Fibroblast of lung (primary cell): ENCODE results near the gene PPIL6. TPM values are rescaled to one million over a fixed set of nuclear protein-coding genes. Genes with fewer than 3 reads are reported as not detected.
A peak's percentile ranks its signal among the peaks of the same experiment; 100 is the strongest.

ENCODE experiments used
- DNase-seq, 2 donors: peaks; one replicate each; pipeline versions ENCODE4 v3.0.0 to v3.0.0-alpha.2; 2010; ENCODE audit warnings: low read depth in 2 of 2
- H2AFZ ChIP-seq: 2 replicates; pipeline ENCODE4 v1.5.1; 2012; ENCODE audit warnings: low read length, control low read depth, inconsistent platforms
- H3K27ac ChIP-seq: 2 replicates; pipeline ENCODE4 v1.5.1; 2011; ENCODE audit warnings: low read length, control low read depth; ENCODE audit not compliant: insufficient read depth
- H3K27me3 ChIP-seq: 2 replicates; pipeline ENCODE4 v1.5.1; 2011; ENCODE audit warnings: mild to moderate bottlenecking, low read length; ENCODE audit not compliant: control insufficient read depth, insufficient read depth
- H3K36me3 ChIP-seq: 2 replicates; pipeline ENCODE4 v1.5.1; 2011; ENCODE audit warnings: low read length; ENCODE audit not compliant: control insufficient read depth, insufficient read depth
- H3K4me1 ChIP-seq: 2 replicates; pipeline ENCODE4 v1.5.1; 2011; ENCODE audit warnings: low read length; ENCODE audit not compliant: control insufficient read depth, insufficient read depth; ENCODE audit errors: extremely low read depth
- H3K4me2 ChIP-seq: 2 replicates; pipeline ENCODE4 v1.5.1; 2011; ENCODE audit warnings: low read length, control low read depth; ENCODE audit not compliant: insufficient read depth; ENCODE audit errors: extremely low read depth
- H3K4me3 ChIP-seq, 4 experiments: fragments of 200-600 bp in 1 of 4; sonication (generic) in 1 of 4; replicated peaks in 1 of 4; 2 replicates each; pipeline ENCODE4 v1.5.1; 2011 to 2016; ENCODE audit warnings: low read length in 4 of 4, low read depth in 3 of 4, mild to moderate bottlenecking in 3 of 4, control low read depth in 2 of 4, inconsistent platforms in 1 of 4, mixed read lengths in 1 of 4; ENCODE audit not compliant: insufficient read depth in 1 of 4; ENCODE audit errors: control extremely low read depth in 1 of 4
- H3K79me2 ChIP-seq: 2 replicates; pipeline ENCODE4 v1.5.1; 2012; ENCODE audit warnings: mild to moderate bottlenecking, low read length, inconsistent platforms; ENCODE audit not compliant: control insufficient read depth, insufficient read depth
- H3K9ac ChIP-seq: 2 replicates; pipeline ENCODE4 v1.5.1; 2011; ENCODE audit warnings: mild to moderate bottlenecking, low read length, control low read depth; ENCODE audit not compliant: insufficient read depth
- H3K9me3 ChIP-seq: 2 replicates; pipeline ENCODE4 v1.5.1; 2012; ENCODE audit warnings: low read depth, low read length; ENCODE audit not compliant: control insufficient read depth, insufficient read depth
- H4K20me1 ChIP-seq: 2 replicates; pipeline ENCODE4 v1.5.1; 2011; ENCODE audit warnings: low read length; ENCODE audit not compliant: control insufficient read depth, insufficient read depth; ENCODE audit errors: extremely low read depth
- EZH2 ChIP-seq: IDR thresholded peaks from 2 replicates; pipeline ENCODE4 v1.5.1; 2012; ENCODE audit warnings: low read length, control low read depth, mild to moderate bottlenecking; ENCODE audit errors: missing control alignments
- polyA plus RNA-seq, 2 donors: library from polyadenylated mRNA; depleted of rRNA in 1 of 2; stranded (reverse) in 1 of 2; unstranded in 1 of 2; fragments of >200 nt; gene quantifications; 2 replicates each; pipeline ENCODE4 v1.2.1, GENCODE V29; 2011 to 2012; ENCODE audit warnings: missing spikeins in 1 of 2
- total RNA-seq: library from RNA; depleted of rRNA; stranded (reverse); fragments of >200 nt; gene quantifications from 2 replicates; pipeline ENCODE4 v1.2.1, GENCODE V29; 2014
- TF ChIP-seq, protein P1 (sequence below), 2 donors: IDR thresholded peaks in 1 of 2; conservative IDR thresholded peaks in 1 of 2; 1 replicate in 1 of 2; 2 replicates in 1 of 2; pipeline ENCODE4 v1.5.1; 2011 to 2012; ENCODE audit warnings: low read length in 2 of 2, control low read depth in 1 of 2, inconsistent platforms in 1 of 2, low read depth in 1 of 2, mild to moderate bottlenecking in 1 of 2

Gene PPIL6
- total and polyA plus RNA-seq, 2 donors (not counting 1 experiment from before 2014, with no cell fraction given), result 0.78 to 5.0 TPM

DNA sequence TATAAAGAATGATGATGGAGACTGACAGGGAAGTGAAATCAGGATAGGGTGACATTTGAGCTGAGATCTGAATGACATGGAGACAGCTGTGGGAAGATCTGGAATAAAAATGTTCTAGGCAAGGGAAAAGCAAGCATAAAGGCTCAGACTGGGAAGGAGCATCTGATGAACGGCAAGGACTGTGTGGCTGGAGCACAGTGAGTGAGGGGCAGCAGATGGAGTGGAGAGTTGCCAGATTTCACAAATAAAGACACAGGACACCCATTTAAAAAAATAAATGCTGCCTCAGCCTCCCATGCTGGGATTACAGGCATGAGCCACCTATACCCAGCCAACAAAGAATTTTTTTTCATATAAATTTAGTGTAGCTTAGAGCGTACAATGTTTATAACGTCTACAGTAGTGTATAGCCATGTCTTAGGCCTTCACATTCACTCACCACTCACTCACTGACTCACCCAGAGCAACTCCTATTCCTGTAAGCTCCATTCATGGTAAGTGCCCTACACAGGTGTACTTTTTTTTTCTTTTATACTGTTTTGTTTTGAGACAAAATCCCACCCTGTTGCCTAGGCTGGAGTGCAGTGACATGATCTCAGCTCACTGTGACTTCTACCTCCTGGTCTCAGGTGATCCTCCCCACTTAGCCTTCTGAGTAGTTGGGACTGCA lies 45.0 kb upstream of the PPIL6 start:
- Histone ChIP-seq H3K4me2 (no peak overlapping the region), H3K27me3 (no peaks in the 10 kb centered on the region), H3K4me3 (no peak overlapping the region), H3K36me3 (peaks cover 1% of the 10 kb centered on the region), H3K9ac (no peak overlapping the region), H3K4me1 (peaks cover 2% of the 10 kb centered on the region), H3K79me2 (peaks cover 6% of the 10 kb centered on the region), H3K9me3 (no peaks in the 10 kb centered on the region), H2AFZ (no peak overlapping the region), H4K20me1 (no peaks in the 10 kb centered on the region), H3K27ac (no peak overlapping the region)
- no peak for TF ChIP-seq EZH2
- TF ChIP-seq, protein P1, sequence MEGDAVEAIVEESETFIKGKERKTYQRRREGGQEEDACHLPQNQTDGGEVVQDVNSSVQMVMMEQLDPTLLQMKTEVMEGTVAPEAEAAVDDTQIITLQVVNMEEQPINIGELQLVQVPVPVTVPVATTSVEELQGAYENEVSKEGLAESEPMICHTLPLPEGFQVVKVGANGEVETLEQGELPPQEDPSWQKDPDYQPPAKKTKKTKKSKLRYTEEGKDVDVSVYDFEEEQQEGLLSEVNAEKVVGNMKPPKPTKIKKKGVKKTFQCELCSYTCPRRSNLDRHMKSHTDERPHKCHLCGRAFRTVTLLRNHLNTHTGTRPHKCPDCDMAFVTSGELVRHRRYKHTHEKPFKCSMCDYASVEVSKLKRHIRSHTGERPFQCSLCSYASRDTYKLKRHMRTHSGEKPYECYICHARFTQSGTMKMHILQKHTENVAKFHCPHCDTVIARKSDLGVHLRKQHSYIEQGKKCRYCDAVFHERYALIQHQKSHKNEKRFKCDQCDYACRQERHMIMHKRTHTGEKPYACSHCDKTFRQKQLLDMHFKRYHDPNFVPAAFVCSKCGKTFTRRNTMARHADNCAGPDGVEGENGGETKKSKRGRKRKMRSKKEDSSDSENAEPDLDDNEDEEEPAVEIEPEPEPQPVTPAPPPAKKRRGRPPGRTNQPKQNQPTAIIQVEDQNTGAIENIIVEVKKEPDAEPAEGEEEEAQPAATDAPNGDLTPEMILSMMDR (conservative IDR thresholded peaks at IDR 0.05 in 1 of 2, IDR thresholded peaks at IDR 0.05 in 1 of 2; ENCODE audit: low read depth in 1 of 2, low read length in 2 of 2), result no peak
- no peak for DNase-seq

- H3K4me3 ChIP-seq, result peak overlapping the region in 2 of 4 experiments; percentile 61 to 65
- H3K79me2 ChIP-seq, result peaks cover 13% of the 10 kb centered on the region
- no peaks in the 10 kb centered on the region for H3K27me3 ChIP-seq
- peaks cover 4% of the 10 kb centered on the region for H3K4me1 ChIP-seq
- peaks cover 1% of the 10 kb centered on the region for H3K36me3 ChIP-seq
- H3K4me2 ChIP-seq, result no peak overlapping the region
- peak overlapping the region; percentile 71 for H2AFZ ChIP-seq
- H3K9ac ChIP-seq, result no peak overlapping the region
- no peaks in the 10 kb centered on the region for H3K9me3 ChIP-seq
- TF ChIP-seq, protein P1 (conservative IDR thresholded peaks at IDR 0.05 in 1 of 2, IDR thresholded peaks at IDR 0.05 in 1 of 2; ENCODE audit: low read depth in 1 of 2, low read length in 2 of 2), result no peak
- TF ChIP-seq EZH2, result no peak
- no peak overlapping the region for H3K27ac ChIP-seq
- no peaks in the 10 kb centered on the region for H4K20me1 ChIP-seq
- peak in 1 of 2 donors; percentile 25 for DNase-seq
Measured at GRCh38 chr6:109484122-109484521, 43.7 kb upstream of the PPIL6 start.

- Histone ChIP-seq H3K4me3 (peak overlapping the region; percentile 24 to 65 (median 52)), H3K27me3 (no peaks in the 10 kb centered on the region), H3K4me2 (peak overlapping the region; percentile 79), H3K9ac (no peak overlapping the region), H3K79me2 (peaks cover 15% of the 10 kb centered on the region), H3K36me3 (peaks cover 1% of the 10 kb centered on the region), H3K4me1 (peaks cover 6% of the 10 kb centered on the region), H3K9me3 (no peaks in the 10 kb centered on the region), H3K27ac (no peak overlapping the region), H2AFZ (peak overlapping the region; percentile 71), H4K20me1 (no peaks in the 10 kb centered on the region)
- TF ChIP-seq EZH2, result no peak
- TF ChIP-seq, protein P1 (conservative IDR thresholded peaks at IDR 0.05 in 1 of 2, IDR thresholded peaks at IDR 0.05 in 1 of 2; ENCODE audit: low read depth in 1 of 2, low read length in 2 of 2), result no peak
- peak in 1 of 2 donors; percentile 11 for DNase-seq
Measured at GRCh38 chr6:109483735-109484057, 43.3 kb upstream of the PPIL6 start.
